NOMO-1 treated with dmso at 0.1 percent for 144 hours (cell line): Measurements from ENCODE around the gene HRH2.
"Not testable (repeated sequence)": the region's sequence is repeated elsewhere in the genome, so short reads cannot be mapped to it uniquely, and the experiment has no call there.

Source experiments
- DNase-seq: peaks from one replicate; lab custom pipeline; 2025; ENCODE audit not compliant: unreplicated experiment; lab: John Stamatoyannopoulos, UW

Gene HRH2

GRCh38 chr5:175657593-175658271 is at the start of gene HRH2:
Gene HRH2 (plus strand): TSS chr5:175658071. CDS start chr5:175683234, 25,163 bp downstream.
- peak; percentile 93 for DNase-seq

GRCh38 chr5:175609526-175609925 is 48.3 kb upstream of the HRH2 start:
- no peak for DNase-seq

GRCh38 chr5:175610381-175610780 is 47.5 kb upstream of the HRH2 start:
- DNase-seq: no peak

- no peak for DNase-seq
These were observed 47.0 kb upstream of the HRH2 start for GRCh38 chr5:175610898-175611297.

GRCh38 chr5:175614223-175614815 is 43.6 kb upstream of the HRH2 start:
- no peak for DNase-seq

GRCh38 chr5:175614861-175615260 is 43.0 kb upstream of the HRH2 start:
- no peak for DNase-seq

- no peak for DNase-seq
These were observed 41.8 kb upstream of the HRH2 start for GRCh38 chr5:175616083-175616482.

- not testable (repeated sequence) for DNase-seq
These were observed 41.3 kb upstream of the HRH2 start for GRCh38 chr5:175616527-175616926.

- no peak for DNase-seq
These were observed 40.4 kb upstream of the HRH2 start for GRCh38 chr5:175617447-175617846.

- DNase-seq: no peak
These were observed 37.3 kb upstream of the HRH2 start for GRCh38 chr5:175620527-175620926.

- DNase-seq: no peak
These were observed 35.9 kb upstream of the HRH2 start for GRCh38 chr5:175621971-175622370.

- no peak for DNase-seq
These were observed 34.8 kb upstream of the HRH2 start for GRCh38 chr5:175623088-175623487.

GRCh38 chr5:175624316-175624715 is 33.6 kb upstream of the HRH2 start:
- DNase-seq: no peak

- DNase-seq: no peak
These were observed 30.9 kb upstream of the HRH2 start for GRCh38 chr5:175627005-175627404.

GRCh38 chr5:175627739-175628138 is 30.1 kb upstream of the HRH2 start:
- no peak for DNase-seq

GRCh38 chr5:175628668-175629067 is 29.2 kb upstream of the HRH2 start:
- DNase-seq: no peak

- DNase-seq: no peak
These were observed 28.6 kb upstream of the HRH2 start for GRCh38 chr5:175629261-175629660.

- DNase-seq: no peak
These were observed 28.1 kb upstream of the HRH2 start for GRCh38 chr5:175629793-175630192.

- DNase-seq: no peak
These were observed 21.9 kb upstream of the HRH2 start for GRCh38 chr5:175635854-175636584.

GRCh38 chr5:175638305-175638704 is 19.6 kb upstream of the HRH2 start:
- DNase-seq: peak; percentile 74

- DNase-seq: no peak
These were observed 17.6 kb upstream of the HRH2 start for GRCh38 chr5:175640106-175640775.

- no peak for DNase-seq
These were observed 14.9 kb upstream of the HRH2 start for GRCh38 chr5:175642998-175643397.
